Measurements from ENCODE around the gene PRLR.

DNA sequence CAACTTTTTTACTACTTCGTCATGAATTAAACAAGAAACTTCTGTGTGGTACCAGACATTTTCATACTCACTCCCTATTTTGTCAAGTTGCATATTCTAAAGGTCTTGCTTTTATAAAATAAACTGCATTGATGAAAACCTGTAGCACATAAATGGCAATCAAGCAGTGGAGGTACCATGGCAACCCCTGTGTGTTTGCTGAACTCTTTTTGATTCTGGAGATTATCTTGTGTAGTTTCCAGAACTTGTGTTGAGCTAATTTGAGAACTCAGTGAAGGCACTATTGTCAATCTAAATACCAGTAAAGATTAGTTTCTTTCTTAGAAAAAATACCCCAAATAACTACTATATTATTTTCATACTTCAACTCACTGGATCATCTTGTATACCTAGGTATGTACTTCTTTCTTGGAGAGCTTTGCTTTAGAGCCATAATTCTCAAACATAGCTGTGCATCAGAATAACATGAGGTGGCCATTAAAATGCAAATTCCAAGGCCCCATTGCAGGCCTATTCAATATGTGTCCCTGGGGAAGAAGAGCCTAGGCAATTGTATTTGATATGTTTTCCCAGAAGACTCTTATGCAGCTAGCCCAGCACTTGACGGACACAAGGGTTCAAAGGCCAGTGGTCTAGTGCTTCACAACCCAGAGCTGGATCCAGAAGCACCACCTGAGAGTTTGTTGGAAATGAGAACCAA lies 9.8 kb upstream of the PRLR start:
- TF ChIP-seq CTCF (IDR thresholded peaks at IDR 0.05; ENCODE audit: low read depth, low read length) (no peak), POLR2A (IDR thresholded peaks at IDR 0.05; ENCODE audit: extremely low read depth, insufficient read length) (no peak), MAX (IDR thresholded peaks at IDR 0.05; ENCODE audit: low read depth, low read length) (no peak), MYC (IDR thresholded peaks at IDR 0.05; ENCODE audit: low read depth, low read length) (no peak)

Data from NB4 (cell line).